ENCODE measurements around the gene RYR1.
"Not testable (repeated sequence)": the region's sequence is repeated elsewhere in the genome, so short reads cannot be mapped to it uniquely, and the experiment has no call there.

Gene RYR1

GRCh38 chr19:38538793-38539528 is 105.5 kb downstream of the RYR1 start:
- no peak for DNase-seq (ENCODE audit: low read depth, low spot score)

- no peak for DNase-seq (ENCODE audit: low read depth, low spot score)
Measured at GRCh38 chr19:38539751-38540150, 106.3 kb downstream of the RYR1 start.

GRCh38 chr19:38542040-38542439 is 108.5 kb downstream of the RYR1 start:
- DNase-seq (ENCODE audit: low read depth, low spot score): no peak

- DNase-seq (ENCODE audit: low read depth, low spot score): no peak
Measured at GRCh38 chr19:38543286-38543806, 109.9 kb downstream of the RYR1 start.

GRCh38 chr19:38543807-38544568 is 110.5 kb downstream of the RYR1 start:
- no peak for DNase-seq (ENCODE audit: low read depth, low spot score)

- no peak for DNase-seq (ENCODE audit: low read depth, low spot score)
Measured at GRCh38 chr19:38544569-38545315, 111.3 kb downstream of the RYR1 start.

- DNase-seq (ENCODE audit: low read depth, low spot score): no peak
Measured at GRCh38 chr19:38545596-38545995, 112.1 kb downstream of the RYR1 start.

GRCh38 chr19:38547421-38547820 is 113.9 kb downstream of the RYR1 start:
- DNase-seq (ENCODE audit: low read depth, low spot score): no peak

GRCh38 chr19:38549061-38549460 is 115.6 kb downstream of the RYR1 start:
- DNase-seq (ENCODE audit: low read depth, low spot score): no peak

- DNase-seq (ENCODE audit: low read depth, low spot score): no peak
Measured at GRCh38 chr19:38549942-38550341, 116.5 kb downstream of the RYR1 start.

GRCh38 chr19:38550376-38550775 is 116.9 kb downstream of the RYR1 start:
- DNase-seq (ENCODE audit: low read depth, low spot score): no peak

- DNase-seq (ENCODE audit: low read depth, low spot score): no peak
Measured at GRCh38 chr19:38551450-38551813, 117.9 kb downstream of the RYR1 start.

GRCh38 chr19:38553239-38553638 is 119.7 kb downstream of the RYR1 start:
- not testable (repeated sequence) for DNase-seq (ENCODE audit: low read depth, low spot score)

- no peak for DNase-seq (ENCODE audit: low read depth, low spot score)
Measured at GRCh38 chr19:38554676-38555141, 121.2 kb downstream of the RYR1 start.

- no peak for DNase-seq (ENCODE audit: low read depth, low spot score)
Measured at GRCh38 chr19:38555200-38555599, 121.7 kb downstream of the RYR1 start.

- DNase-seq (ENCODE audit: low read depth, low spot score): peak; percentile 22
Measured at GRCh38 chr19:38556521-38557174, 123.2 kb downstream of the RYR1 start.

- no peak for DNase-seq (ENCODE audit: low read depth, low spot score)
Measured at GRCh38 chr19:38557205-38557799, 123.8 kb downstream of the RYR1 start.

GRCh38 chr19:38558933-38559332 is 125.4 kb downstream of the RYR1 start:
- not testable (repeated sequence) for DNase-seq (ENCODE audit: low read depth, low spot score)

GRCh38 chr19:38559428-38560401 is 126.2 kb downstream of the RYR1 start:
- DNase-seq (ENCODE audit: low read depth, low spot score): no peak

- no peak for DNase-seq (ENCODE audit: low read depth, low spot score)
Measured at GRCh38 chr19:38561053-38561606, 127.6 kb downstream of the RYR1 start.

Data from activated naive CD8-positive, alpha-beta T cell treated with anti-CD3 and anti-CD28 coated beads, Interleukin-2, amount 50 U/mL, for 16 hours (primary cell).